H1 (cell line): Measurements from ENCODE around the gene USP7. TPM values are rescaled to one million over a fixed set of nuclear protein-coding genes. Genes with fewer than 3 reads are reported as not detected.

Experiments used
- BACH1 ChIP-seq: IDR thresholded peaks from 2 replicates; pipeline ENCODE4 v1.6.1; 2012; ENCODE audit warnings: low read length, improper control_type of control experiment
- CEBPB ChIP-seq: IDR thresholded peaks from 2 replicates; pipeline ENCODE4 v1.6.1; 2012; ENCODE audit warnings: low read depth, low read length
- KDM4A ChIP-seq: IDR thresholded peaks from one replicate; pipeline ENCODE4 v1.7.1; 2012; ENCODE audit warnings: low read depth, mild to moderate bottlenecking, moderate library complexity, low read length, inconsistent platforms; ENCODE audit not compliant: severe bottlenecking
- POLR2AphosphoS5 ChIP-seq: IDR thresholded peaks from 2 replicates; pipeline ENCODE4 v1.6.1; 2011; ENCODE audit warnings: low read depth, low read length
- polyA plus RNA-seq, 7 experiments: library from polyadenylated mRNA; depleted of rRNA in 3 of 7; stranded (reverse) in 5 of 7; unstranded in 2 of 7; fragments of >200 nt in 5 of 7; fragments of 200-250 nt in 2 of 7; gene quantifications; 1 replicate in 5 of 7; 2 replicates in 1 of 7; 4 replicates in 1 of 7; pipeline versions ENCODE4 v1.2.1 to v1.2.3, GENCODE V29; 2011 to 2013; ENCODE audit warnings: missing spikeins in 2 of 7, mixed read lengths in 2 of 7
- total RNA-seq: library from RNA; stranded (reverse); fragmentation: NEBNext Ultra II Directional; extraction: Animal tissue kit (Norgen Biotek cat#: 25700); gene quantifications from 2 replicates; pipeline ENCODE4 v1.2.1, GENCODE V29; 2021

USP7 gene
- total and polyA plus RNA-seq, 2 of the 8 experiments (the other 6 are each of a cell fraction or from before 2014, with no cell fraction given) = 21.3 to 211 TPM

GRCh38 chr16:8926827-8927226 lies 36.9 kb downstream of the USP7 start (continued):
- TF ChIP-seq BACH1 (no peak), KDM4A (no peak), POLR2AphosphoS5 (no peak), CEBPB (no peak)
